Activated T-helper 1 cell treated with anti-CD3 and anti-CD28 coated beads, Interleukin-12 subunit alpha, Interleukin-12 subunit beta, Interleukin-2, Interleukin-4 antibody, amounts not matched to agents 30 ng/mL and 10 ng/mL and 1 ng/mL, durations not matched to agents 14 hours and 24 hours and 36 hours (primary cell): Measurements from ENCODE around the gene TGM3. TPM values are rescaled to one million over a fixed set of nuclear protein-coding genes. Genes with fewer than 3 reads are reported as not detected.

Experiments
- DNase-seq: peaks from one replicate; pipeline ENCODE4 v3.0.0; 2021; ENCODE audit warnings: low spot score
- H3K27ac Mint-ChIP-seq: one replicate; pipeline ENCODE4 v1.8.0; 2021; ENCODE audit warnings: mild to moderate bottlenecking, mixed read lengths
- H3K27me3 Mint-ChIP-seq: one replicate; pipeline ENCODE4 v1.8.0; 2022; ENCODE audit warnings: mild to moderate bottlenecking, moderate library complexity, mixed read lengths; ENCODE audit not compliant: insufficient read depth
- H3K36me3 Mint-ChIP-seq: one replicate; pipeline ENCODE4 v1.8.0; 2021; ENCODE audit warnings: low read depth, mixed read lengths
- H3K4me1 Mint-ChIP-seq: one replicate; pipeline ENCODE4 v1.8.0; 2021; ENCODE audit warnings: low read depth, mixed read lengths
- H3K4me3 Mint-ChIP-seq: one replicate; pipeline ENCODE4 v1.8.0; 2021; ENCODE audit warnings: mild to moderate bottlenecking, moderate library complexity, mixed read lengths
- H3K9me3 Mint-ChIP-seq: one replicate; pipeline ENCODE4 v1.8.0; 2021; ENCODE audit warnings: mixed read lengths
- intact Hi-C: fragments of 100-400 bp; cut with micrococcal nuclease; formaldehyde crosslinking; loops from one replicate; pipeline ENCODE4 v1.15.1; 2024
- total RNA-seq: library from RNA; stranded (reverse); gene quantifications from 2 replicates; pipeline ENCODE4 v1.2.3, GENCODE V29; 2022

TGM3 gene
- total RNA-seq, 1 donor from 2014 or later: not detected

DNA sequence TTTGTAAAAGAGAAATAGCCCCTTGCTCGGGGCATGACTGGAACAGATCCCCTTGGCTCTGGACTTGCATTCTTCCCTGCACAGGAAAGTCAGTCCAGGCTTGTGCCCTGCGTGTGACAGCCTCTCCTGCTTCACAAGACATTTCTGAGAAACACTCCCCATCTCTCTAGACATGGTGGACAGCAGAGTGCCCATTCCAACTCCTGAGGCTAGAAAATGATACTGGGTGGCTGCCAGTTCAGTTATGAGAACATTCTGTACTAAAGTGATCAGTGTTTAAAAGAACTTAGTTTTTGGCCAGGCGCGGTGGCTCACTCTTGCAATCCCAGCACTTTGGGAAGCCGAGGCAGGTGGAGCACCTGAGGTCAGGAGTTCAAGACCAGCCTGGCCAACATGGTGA lies 41.3 kb downstream of the TGM3 start:
- H3K4me1 Mint-ChIP-seq: no peaks in the 10 kb centered on the region
- H3K4me3 Mint-ChIP-seq: no peak overlapping the region
- no peaks in the 10 kb centered on the region for H3K9me3 Mint-ChIP-seq
- H3K27ac Mint-ChIP-seq: no peak overlapping the region
- DNase-seq: no peak
- intact Hi-C loops: no loop called here
- no peaks in the 10 kb centered on the region for H3K36me3 Mint-ChIP-seq
- peaks cover 3% of the 10 kb centered on the region for H3K27me3 Mint-ChIP-seq

DNA sequence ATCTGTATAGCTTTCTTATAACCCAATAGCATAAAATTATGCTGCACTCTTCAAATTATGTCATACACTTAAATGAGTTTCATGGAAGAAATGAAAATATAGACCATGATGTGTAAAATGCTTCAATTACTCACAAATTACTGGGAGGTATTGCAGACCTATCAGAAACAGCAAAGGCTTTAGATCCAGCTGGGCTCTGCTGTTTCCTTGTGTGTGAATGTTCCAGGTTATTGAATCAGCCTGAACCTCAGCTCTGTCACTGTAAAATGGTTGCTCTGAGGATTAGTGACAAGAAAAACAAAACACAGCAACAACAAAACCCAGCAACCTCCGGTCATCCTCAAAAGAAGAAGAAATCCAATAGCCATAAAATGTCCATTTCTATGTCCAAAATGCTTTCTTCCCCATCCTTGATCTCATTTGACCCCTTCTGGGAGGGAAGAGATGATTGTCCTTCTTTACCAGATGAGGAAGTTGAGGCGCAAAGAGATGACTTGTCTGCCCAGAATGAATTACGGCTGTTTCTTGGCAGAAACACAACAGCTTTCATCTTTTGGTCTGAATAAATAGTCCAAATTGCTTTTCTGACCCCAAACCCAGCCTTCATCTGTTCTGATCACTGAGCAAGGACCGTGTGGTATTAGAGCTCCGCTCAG lies 42.7 kb downstream of the TGM3 start:
- Mint-ChIP-seq H3K27me3 (peaks cover 7% of the 10 kb centered on the region), H3K27ac (no peak overlapping the region), H3K9me3 (no peaks in the 10 kb centered on the region), H3K4me1 (no peaks in the 10 kb centered on the region), H3K36me3 (no peaks in the 10 kb centered on the region), H3K4me3 (no peak overlapping the region)
- DNase-seq: no peak
- intact Hi-C loops: no loop called here

DNA sequence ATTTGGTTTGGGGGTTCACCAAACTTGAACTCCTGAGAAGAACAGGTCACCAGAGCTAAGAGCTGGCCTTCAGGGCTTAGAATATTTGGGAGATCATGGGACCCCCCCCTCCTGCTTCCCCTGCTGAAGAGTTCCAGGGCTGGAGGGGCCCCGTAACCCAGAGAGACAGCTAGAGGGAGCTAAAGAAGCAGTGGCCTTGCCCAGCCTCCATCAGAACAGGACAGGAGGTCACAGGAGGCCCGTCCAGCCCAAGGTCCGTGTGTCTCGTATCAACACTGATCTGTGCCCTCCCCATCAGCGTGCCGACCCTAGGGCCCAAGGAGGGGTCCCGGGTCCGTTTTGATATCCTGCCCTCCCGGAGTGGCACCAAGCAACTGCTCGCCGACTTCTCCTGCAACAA lies 44.3 kb downstream of the TGM3 start:
- H3K4me3 Mint-ChIP-seq: no peak overlapping the region
- no peaks in the 10 kb centered on the region for H3K4me1 Mint-ChIP-seq
- no peak overlapping the region for H3K27ac Mint-ChIP-seq
- no peaks in the 10 kb centered on the region for H3K9me3 Mint-ChIP-seq
- peaks cover 7% of the 10 kb centered on the region for H3K27me3 Mint-ChIP-seq
- intact Hi-C loops: no loop called here
- H3K36me3 Mint-ChIP-seq: no peaks in the 10 kb centered on the region
- no peak for DNase-seq

DNA sequence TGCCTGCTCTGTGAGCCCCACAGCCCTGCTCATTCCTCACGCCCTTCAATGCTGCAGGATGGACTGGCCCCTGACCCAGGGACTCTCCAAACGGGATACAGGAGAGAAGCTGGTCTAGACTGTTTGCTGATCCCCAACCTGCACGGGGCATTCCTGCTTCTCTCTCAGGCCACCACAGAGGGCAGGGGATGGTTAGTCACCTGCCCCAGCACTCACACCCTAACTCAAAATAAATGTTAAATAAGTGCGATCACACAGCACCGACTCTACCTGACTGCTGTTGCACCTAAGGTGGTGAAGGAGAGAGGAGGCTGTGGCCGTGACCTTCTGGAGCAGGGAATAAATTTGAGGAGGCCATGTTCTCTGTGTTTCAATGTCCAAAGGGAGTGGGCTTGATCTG lies 45.0 kb downstream of the TGM3 start:
- DNase-seq: no peak
- H3K9me3 Mint-ChIP-seq: no peaks in the 10 kb centered on the region
- H3K4me1 Mint-ChIP-seq: no peaks in the 10 kb centered on the region
- H3K4me3 Mint-ChIP-seq: no peak overlapping the region
- intact Hi-C loops: no loop called here
- H3K36me3 Mint-ChIP-seq: no peaks in the 10 kb centered on the region
- H3K27ac Mint-ChIP-seq: no peak overlapping the region
- peaks cover 7% of the 10 kb centered on the region for H3K27me3 Mint-ChIP-seq

DNA sequence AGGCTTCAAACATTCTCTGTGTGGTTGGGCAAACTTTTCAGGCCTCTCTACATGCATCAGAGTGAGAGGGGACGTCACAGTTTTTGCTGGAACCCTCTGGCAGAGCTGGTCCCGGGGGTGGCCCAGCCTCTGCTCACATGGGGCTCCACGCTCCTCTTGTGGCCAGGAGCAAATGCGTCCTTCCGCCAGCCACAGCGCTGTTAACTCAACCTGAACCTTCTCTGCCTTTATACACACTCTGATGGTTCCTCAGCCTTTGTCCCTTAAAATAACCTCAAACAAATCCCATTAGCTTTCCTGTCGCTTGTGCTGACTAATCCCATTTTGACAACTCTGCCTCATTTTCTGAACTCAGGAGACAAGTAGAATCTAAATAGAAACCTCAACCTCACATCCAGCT lies 45.5 kb downstream of the TGM3 start:
- DNase-seq: no peak
- H3K4me1 Mint-ChIP-seq: no peaks in the 10 kb centered on the region
- peaks cover 7% of the 10 kb centered on the region for H3K27me3 Mint-ChIP-seq
- no peak overlapping the region for H3K27ac Mint-ChIP-seq
- H3K36me3 Mint-ChIP-seq: no peaks in the 10 kb centered on the region
- no peaks in the 10 kb centered on the region for H3K9me3 Mint-ChIP-seq
- H3K4me3 Mint-ChIP-seq: no peak overlapping the region
- intact Hi-C loops: no loop called here

DNA sequence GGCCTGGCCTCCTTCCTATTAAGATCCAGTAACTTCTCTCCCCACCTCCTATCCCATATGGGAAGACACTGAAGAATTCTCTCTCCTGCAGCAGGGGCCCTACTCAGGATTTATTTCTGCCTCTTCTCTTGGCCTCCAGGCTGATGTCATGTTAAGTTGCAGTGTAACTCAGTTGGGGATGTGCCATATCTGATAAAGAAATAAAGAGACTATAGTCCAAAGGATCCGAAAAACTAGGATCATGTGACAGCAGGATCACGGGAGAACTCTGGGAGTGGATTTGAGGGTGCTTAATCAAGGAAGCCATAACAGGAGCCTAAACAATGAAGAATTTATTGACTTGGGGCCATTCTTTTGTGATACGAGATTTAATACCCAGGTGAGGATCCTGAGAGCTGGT lies 46.4 kb downstream of the TGM3 start:
- Mint-ChIP-seq H3K4me3 (no peak overlapping the region), H3K36me3 (no peaks in the 10 kb centered on the region), H3K9me3 (no peaks in the 10 kb centered on the region), H3K4me1 (no peaks in the 10 kb centered on the region), H3K27ac (no peak overlapping the region), H3K27me3 (peaks cover 9% of the 10 kb centered on the region)
- intact Hi-C loops: no loop called here
- no peak for DNase-seq

DNA sequence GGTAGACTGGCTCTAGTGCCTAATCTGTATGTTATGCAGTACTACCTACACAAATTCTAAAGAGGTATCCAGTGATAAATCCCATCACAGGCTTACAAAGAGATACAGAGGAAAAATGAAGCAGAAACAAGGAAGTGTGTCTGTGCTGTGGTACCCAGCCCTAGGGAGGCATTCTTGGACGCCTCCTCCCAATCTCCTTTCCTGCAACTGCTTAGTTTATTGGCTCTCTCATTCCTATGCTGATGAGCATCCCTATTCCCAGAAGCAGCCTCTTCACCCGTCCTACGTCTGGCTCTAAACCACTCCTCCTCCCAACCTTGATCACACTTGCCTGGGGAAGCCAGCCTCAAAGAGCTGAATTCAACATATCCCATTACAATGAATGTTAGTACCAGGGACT lies 50.4 kb downstream of the TGM3 start:
- Mint-ChIP-seq H3K27ac (no peak overlapping the region), H3K36me3 (no peaks in the 10 kb centered on the region), H3K9me3 (no peaks in the 10 kb centered on the region), H3K27me3 (peaks cover 29% of the 10 kb centered on the region), H3K4me3 (no peak overlapping the region), H3K4me1 (no peaks in the 10 kb centered on the region)
- intact Hi-C loops: loop anchor here (2.0 kb wide), 1 partner anchor 381 kb away; no protein-coding TSS in a partner anchor
- DNase-seq: no peak

DNA sequence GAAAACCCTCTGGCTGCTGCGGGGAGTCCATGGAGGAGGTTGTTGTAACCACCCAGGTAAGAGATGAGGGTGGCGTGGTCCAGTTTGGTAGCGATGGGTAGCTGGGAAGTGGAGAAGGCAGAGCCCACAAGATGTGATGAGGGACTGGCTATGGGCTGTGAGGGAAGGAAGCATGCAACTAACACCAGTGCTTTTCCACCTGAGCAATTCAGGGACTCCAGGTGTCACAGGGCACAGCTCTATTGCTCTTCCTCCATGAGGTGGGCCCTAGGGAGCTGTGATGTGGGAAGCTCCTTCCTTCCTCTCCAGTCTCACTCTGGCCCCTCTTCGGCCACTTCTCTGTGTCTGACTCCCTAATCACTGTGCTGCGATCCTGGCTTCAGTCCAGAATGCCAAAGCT lies 52.5 kb downstream of the TGM3 start:
- H3K4me3 Mint-ChIP-seq: no peak overlapping the region
- intact Hi-C loops: no loop called here
- H3K9me3 Mint-ChIP-seq: no peaks in the 10 kb centered on the region
- H3K27ac Mint-ChIP-seq: no peak overlapping the region
- peaks cover 9% of the 10 kb centered on the region for H3K4me1 Mint-ChIP-seq
- no peak for DNase-seq
- peaks cover 29% of the 10 kb centered on the region for H3K27me3 Mint-ChIP-seq
- H3K36me3 Mint-ChIP-seq: no peaks in the 10 kb centered on the region

DNA sequence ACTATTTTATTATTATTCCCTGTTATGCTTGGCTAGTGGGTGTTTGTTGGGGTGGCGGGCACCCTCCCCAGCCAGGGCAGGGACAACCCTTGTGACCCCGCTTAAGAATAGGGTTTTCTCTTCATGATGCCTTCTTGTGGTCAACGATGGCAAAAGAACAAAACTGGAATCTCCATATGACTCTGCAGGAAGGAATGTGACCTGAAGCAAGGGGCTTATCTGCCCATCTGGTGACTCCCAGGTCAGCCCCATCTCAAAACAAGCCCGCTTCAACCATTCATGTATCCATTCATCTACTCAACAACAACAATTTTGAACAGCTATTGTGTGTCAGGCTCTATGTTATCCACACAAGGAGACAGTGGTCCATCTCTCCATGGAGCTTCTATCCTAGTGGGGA lies 54.0 kb downstream of the TGM3 start:
- H3K27ac Mint-ChIP-seq: no peak overlapping the region
- H3K4me3 Mint-ChIP-seq: no peak overlapping the region
- no peak for DNase-seq
- intact Hi-C loops: no loop called here
- H3K4me1 Mint-ChIP-seq: peaks cover 9% of the 10 kb centered on the region
- no peaks in the 10 kb centered on the region for H3K36me3 Mint-ChIP-seq
- peaks cover 38% of the 10 kb centered on the region for H3K27me3 Mint-ChIP-seq
- H3K9me3 Mint-ChIP-seq: no peaks in the 10 kb centered on the region

DNA sequence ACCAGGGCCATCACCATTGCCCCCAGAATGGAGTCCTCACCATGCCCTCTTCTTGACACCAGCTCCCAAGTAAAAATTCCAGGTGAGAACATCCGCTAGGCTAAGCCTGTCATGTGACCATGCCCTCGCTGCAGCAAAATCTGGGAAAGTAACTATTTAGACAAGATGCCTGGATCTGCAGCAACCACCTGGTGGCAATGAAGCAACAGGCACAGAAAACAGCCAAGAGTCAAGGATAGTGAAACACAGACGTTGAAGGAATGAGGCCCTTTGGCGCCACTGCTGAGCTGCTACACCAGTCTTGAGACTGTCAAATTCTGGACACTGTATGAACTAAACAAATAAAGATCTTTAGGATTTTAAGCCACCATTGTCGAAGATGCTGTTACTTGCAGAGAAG lies 54.8 kb downstream of the TGM3 start:
- intact Hi-C loops: loop anchor here (1.0 kb wide), 1 partner anchor 104 kb away; no protein-coding TSS in a partner anchor
- Mint-ChIP-seq H3K27ac (no peak overlapping the region), H3K27me3 (peaks cover 44% of the 10 kb centered on the region), H3K4me3 (no peak overlapping the region), H3K4me1 (peaks cover 9% of the 10 kb centered on the region), H3K36me3 (no peaks in the 10 kb centered on the region), H3K9me3 (no peaks in the 10 kb centered on the region)
- no peak for DNase-seq

DNA sequence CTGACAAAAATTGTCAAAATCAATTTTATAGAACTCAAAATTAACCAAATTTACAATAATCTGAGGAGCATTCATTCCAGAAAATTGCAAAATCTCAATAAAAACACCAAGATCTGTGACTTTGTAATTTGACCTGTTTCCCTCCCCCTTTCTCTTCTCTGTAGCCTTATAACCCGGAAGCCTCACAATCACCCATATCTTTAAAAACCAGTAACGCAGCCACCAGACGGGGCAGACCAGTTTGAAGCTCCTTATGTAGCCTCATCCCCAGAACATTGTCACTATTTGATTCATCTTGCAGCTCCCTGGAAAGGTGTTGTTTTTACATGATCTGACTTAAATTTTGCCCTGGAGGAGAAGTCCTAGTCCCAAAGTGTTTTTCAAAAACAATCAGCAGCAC lies 57.4 kb downstream of the TGM3 start:
- Mint-ChIP-seq H3K9me3 (no peaks in the 10 kb centered on the region), H3K36me3 (no peaks in the 10 kb centered on the region), H3K4me1 (peaks cover 9% of the 10 kb centered on the region), H3K4me3 (no peak overlapping the region), H3K27ac (no peak overlapping the region), H3K27me3 (peaks cover 45% of the 10 kb centered on the region)
- no peak for DNase-seq
- intact Hi-C loops: no loop called here

DNA sequence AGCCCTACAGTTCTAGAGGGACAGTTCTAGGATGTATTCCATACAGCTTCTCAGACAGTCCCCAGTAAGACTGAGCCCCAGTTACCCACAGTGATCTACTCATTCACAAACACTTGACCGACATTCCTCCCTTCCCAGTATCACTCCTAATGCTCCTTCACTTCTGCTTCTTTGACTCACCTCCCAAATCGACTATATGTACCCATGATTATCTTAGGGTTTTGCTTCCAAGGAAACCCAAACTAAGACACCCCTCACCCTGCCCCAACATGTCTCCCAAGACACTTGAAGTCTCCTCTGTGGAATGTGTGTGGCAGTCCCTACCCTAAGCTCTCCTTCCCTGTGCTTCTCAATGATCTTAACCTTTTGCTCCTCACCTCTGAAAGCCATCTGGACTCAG lies 61.3 kb downstream of the TGM3 start:
- no peak for DNase-seq
- Mint-ChIP-seq H3K36me3 (no peaks in the 10 kb centered on the region), H3K27me3 (peaks cover 44% of the 10 kb centered on the region), H3K27ac (no peak overlapping the region), H3K4me3 (no peak overlapping the region), H3K4me1 (peaks cover 3% of the 10 kb centered on the region), H3K9me3 (no peaks in the 10 kb centered on the region)
- intact Hi-C loops: no loop called here

DNA sequence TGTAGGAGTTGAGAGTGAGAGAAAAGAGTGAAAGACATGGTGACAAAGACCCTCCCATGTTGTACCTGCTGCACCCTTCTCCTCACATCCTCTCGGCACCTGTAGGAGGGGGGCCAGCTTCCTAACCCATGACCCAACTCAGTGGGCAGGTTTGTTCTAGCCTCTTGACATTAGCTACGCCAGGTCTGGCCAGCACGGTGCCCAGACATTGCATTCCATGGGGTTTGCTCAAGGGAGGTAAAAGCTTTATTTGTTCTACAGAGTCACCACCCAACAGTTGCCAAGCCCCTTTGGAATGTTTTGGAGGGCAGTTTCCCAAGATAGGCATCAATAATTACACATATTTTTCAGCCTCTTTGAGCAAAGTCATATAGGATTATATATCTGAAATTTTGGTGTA lies 62.2 kb downstream of the TGM3 start:
- intact Hi-C loops: no loop called here
- peaks cover 42% of the 10 kb centered on the region for H3K27me3 Mint-ChIP-seq
- no peaks in the 10 kb centered on the region for H3K9me3 Mint-ChIP-seq
- DNase-seq: no peak
- no peak overlapping the region for H3K4me3 Mint-ChIP-seq
- no peaks in the 10 kb centered on the region for H3K36me3 Mint-ChIP-seq
- no peak overlapping the region for H3K27ac Mint-ChIP-seq
- H3K4me1 Mint-ChIP-seq: no peaks in the 10 kb centered on the region

DNA sequence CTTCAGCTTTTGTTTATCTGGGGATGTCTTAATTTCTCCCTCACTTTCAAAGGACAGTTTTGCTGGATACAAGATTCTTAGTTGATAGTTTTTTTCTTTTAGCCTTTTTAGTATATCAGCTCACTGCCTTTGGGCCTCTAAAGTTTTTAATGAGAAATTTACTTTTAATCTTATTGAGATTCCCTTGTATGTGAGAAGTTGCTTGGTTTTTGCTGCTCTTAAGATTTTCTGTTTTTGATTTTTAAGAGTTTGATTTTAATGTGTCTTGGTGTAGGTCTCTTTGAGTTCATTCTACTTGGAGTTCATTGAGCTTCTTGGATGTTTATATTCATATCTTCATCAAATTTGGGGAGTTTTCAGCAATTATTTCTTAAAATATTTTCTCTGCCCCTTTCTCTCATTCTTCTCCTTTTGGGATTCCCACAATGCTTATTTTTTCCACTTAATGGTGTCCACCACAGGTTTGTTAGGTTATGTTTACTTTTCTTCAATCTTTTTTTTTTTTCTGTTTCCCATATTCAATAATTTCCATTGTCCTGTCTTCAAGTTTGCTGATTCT lies 65.3 kb downstream of the TGM3 start:
- DNase-seq: no peak
- Mint-ChIP-seq H3K27me3 (peaks cover 26% of the 10 kb centered on the region), H3K4me3 (no peak overlapping the region), H3K36me3 (no peaks in the 10 kb centered on the region), H3K4me1 (no peaks in the 10 kb centered on the region), H3K9me3 (no peaks in the 10 kb centered on the region), H3K27ac (no peak overlapping the region)
- intact Hi-C loops: no loop called here
